Peyer's patch (tissue), 4 donors: ENCODE results near the gene PRSS8.

Source experiments
- CTCF ChIP-seq, 6 experiments: fragments of 450-650 bp in 4 of 6; fragments of 200-600 bp in 2 of 6; sonication (generic) in 1 of 6; IDR thresholded peaks; one replicate each; pipeline ENCODE4 v1.5.1; 2017 to 2019; ENCODE audit warnings: antibody characterized with exemption in 6 of 6, mild to moderate bottlenecking in 3 of 6, moderate library complexity in 1 of 6
- POLR2A ChIP-seq, 2 donors: fragments of 450-650 bp; IDR thresholded peaks; one replicate each; pipeline ENCODE4 v1.5.1; 2017; ENCODE audit warnings: antibody characterized with exemption in 2 of 2, mild to moderate bottlenecking in 2 of 2, moderate library complexity in 2 of 2

GRCh38 chr16:31181102-31181830 lies 45.7 kb upstream of the PRSS8 start:
- TF ChIP-seq POLR2A (IDR thresholded peaks at IDR 0.05) (no peak), CTCF (IDR thresholded peaks at IDR 0.05) (no peak)
